HepG2 (cell line): ENCODE measurements around the gene TCL1A. TPM values are rescaled to one million over a fixed set of nuclear protein-coding genes. Genes with fewer than 3 reads are reported as not detected.

Experiments used
- ATAC-seq: fragments of 200-7000 bp; cut with Tn5 transposase; 3 replicates; pipeline ENCODE4 v1.9.1; 2020; ENCODE audit warnings: mild to moderate bottlenecking, moderate library complexity
- BruUV-seq: library from RNA; stranded (reverse); fragments of 400-500 nt; replicated peaks from 2 replicates; lab custom pipeline; 2021; lab: Mats Ljungman, UMichigan
- CTCF ChIA-PET: fragments of 300-600 bp; formaldehyde crosslinking; extraction: SDS; loops from one replicate; lab custom pipeline; 2021; ENCODE audit warnings: low total read pairs, inconsistent platforms, low intra/inter-chr PET ratio; lab: Yijun Ruan, JAX
- POLR2A ChIA-PET: fragments of 350-600 bp; sonication (Branson Sonifier 250); formaldehyde crosslinking; loops from one replicate; lab custom pipeline; 2020; ENCODE audit warnings: antibody characterized with exemption, inconsistent platforms; lab: Yijun Ruan, JAX
- DNase-seq: peaks from one replicate; pipeline ENCODE4 v3.0.0-alpha.2; 2015; ENCODE audit warnings: low spot score
- FAIRE-seq: peaks from 3 replicates; lab custom pipeline; 2011; peaks lifted over from hg19 to GRCh38; lab: Jason Lieb, UNC
- H2AFZ ChIP-seq: one replicate; pipeline ENCODE4 v1.6.1; 2011; ENCODE audit warnings: low read length, inconsistent platforms
- H3K27ac ChIP-seq: fragments of 300-600 bp; 3 replicates; pipeline ENCODE4 v1.8.0; 2011; ENCODE audit warnings: mixed run types, mild to moderate bottlenecking, mixed read lengths, low read length, inconsistent platforms; ENCODE audit not compliant: insufficient read depth; ENCODE audit errors: extremely low read length
- H3K27me3 ChIP-seq, 2 experiments: fragments of 200-600 bp in 1 of 2; 2 replicates in 1 of 2; 3 replicates in 1 of 2; pipeline versions ENCODE4 v1.6.0 to v1.8.0; 2011; ENCODE audit warnings: low read length in 2 of 2, mild to moderate bottlenecking in 2 of 2, moderate library complexity in 2 of 2, inconsistent platforms in 1 of 2; ENCODE audit not compliant: insufficient read depth in 2 of 2, control insufficient read depth in 1 of 2
- H3K36me3 ChIP-seq, 2 experiments: fragments of 200-600 bp in 1 of 2; replicated peaks in 1 of 2; 2 replicates in 1 of 2; 3 replicates in 1 of 2; pipeline versions ENCODE4 v1.5.1 to v1.8.0; 2011; ENCODE audit warnings: low read length in 2 of 2, inconsistent platforms in 1 of 2; ENCODE audit not compliant: insufficient read depth in 2 of 2, control insufficient read depth in 1 of 2
- H3K4me1 ChIP-seq: 2 replicates; pipeline ENCODE4 v1.5.1; 2012; ENCODE audit warnings: low read length, inconsistent platforms; ENCODE audit not compliant: insufficient read depth
- H3K4me2 ChIP-seq: 2 replicates; pipeline ENCODE4 v1.6.0; 2011; ENCODE audit warnings: low read depth, low read length, inconsistent platforms
- H3K4me3 ChIP-seq, 3 experiments: fragments of 200-600 bp in 1 of 3; sonication (generic), shearing (Covaris generic) in 1 of 3; replicated peaks in 1 of 3; 2 replicates each; pipeline ENCODE4 v1.5.1; 2011 to 2016; ENCODE audit warnings: low read length in 3 of 3, inconsistent platforms in 2 of 3, low read depth in 2 of 3, mild to moderate bottlenecking in 2 of 3, control low read depth in 1 of 3, mixed read lengths in 1 of 3; ENCODE audit not compliant: insufficient read depth in 1 of 3
- H3K79me2 ChIP-seq: one replicate; pipeline ENCODE4 v1.6.1; 2011; ENCODE audit warnings: low read length, inconsistent platforms; ENCODE audit not compliant: insufficient read depth
- H3K9ac ChIP-seq: 2 replicates; pipeline ENCODE4 v1.6.0; 2011; ENCODE audit warnings: mild to moderate bottlenecking, low read depth, low read length, inconsistent platforms; ENCODE audit not compliant: insufficient read depth
- H3K9me3 ChIP-seq: 2 replicates; pipeline ENCODE4 v1.5.1; 2012; ENCODE audit warnings: mild to moderate bottlenecking, low read length
- H4K20me1 ChIP-seq: 2 replicates; pipeline ENCODE4 v1.6.0; 2011; ENCODE audit warnings: inconsistent platforms, mild to moderate bottlenecking, low read length, moderate library complexity; ENCODE audit not compliant: insufficient read depth
- GABPA ChIP-seq, 2 experiments: IDR thresholded peaks; 2 replicates each; pipeline ENCODE4 v1.6.1; 2011 to 2016; ENCODE audit warnings: low read depth in 2 of 2, low read length in 1 of 2, missing biosample characterization in 1 of 2, missing genetic modification characterization in 1 of 2
- RORA ChIP-seq: sonication (generic); formaldehyde crosslinking; IDR thresholded peaks from 2 replicates; pipeline ENCODE4 v1.5.0; 2020; ENCODE audit warnings: mild to moderate bottlenecking, missing genetic modification reagents, moderate library complexity
- RXRA ChIP-seq: sonication (generic); formaldehyde crosslinking; IDR thresholded peaks from 2 replicates; pipeline ENCODE4 v1.5.1; 2020; ENCODE audit warnings: missing genetic modification reagents
- SNAI1 ChIP-seq: sonication (generic); formaldehyde crosslinking; IDR thresholded peaks from 2 replicates; pipeline ENCODE4 v1.5.0; 2020; ENCODE audit warnings: mild to moderate bottlenecking, missing genetic modification reagents, borderline replicate concordance
- TAF1 ChIP-seq: sonication (generic); formaldehyde crosslinking; IDR thresholded peaks from 2 replicates; pipeline ENCODE4 v1.4.0; 2020; ENCODE audit warnings: missing genetic modification reagents
- ZNF547 ChIP-seq: sonication (generic); formaldehyde crosslinking; IDR thresholded peaks from 2 replicates; pipeline ENCODE4 v1.5.1; 2020; ENCODE audit warnings: mild to moderate bottlenecking, missing genetic modification reagents
- ZNF576 ChIP-seq: sonication (generic); formaldehyde crosslinking; IDR thresholded peaks from 2 replicates; pipeline ENCODE4 v1.4.0; 2020; ENCODE audit warnings: mild to moderate bottlenecking, missing genetic modification reagents
- ZNF704 ChIP-seq: sonication (generic); formaldehyde crosslinking; IDR thresholded peaks from 2 replicates; pipeline ENCODE4 v1.8.1; 2023; ENCODE audit warnings: mild to moderate bottlenecking, inconsistent platforms, moderate library complexity, missing genetic modification reagents, borderline replicate concordance
- ZNF724P ChIP-seq: sonication (generic); formaldehyde crosslinking; IDR thresholded peaks from 2 replicates; pipeline ENCODE4 v1.8.0; 2022; ENCODE audit warnings: missing genetic modification reagents, borderline replicate concordance
- ZSCAN12 ChIP-seq: sonication (generic); formaldehyde crosslinking; IDR thresholded peaks from 2 replicates; pipeline ENCODE4 v1.9.0; 2021; ENCODE audit warnings: mild to moderate bottlenecking, missing genetic modification reagents
- WGBS: methylation state at CpG from one replicate; pipeline ENCODE4 v1.1.6; 2017; ENCODE audit warnings: low lambda C conversion rate; 5-methylcytosine and 5-hydroxymethylcytosine counted together
- in situ Hi-C: cut with HindIII; loops from 2 replicates; pipeline ENCODE4 v1.10.0; 2017; ENCODE audit warnings: low pct_unique_long_range_greater_than_20kb; ENCODE audit not compliant: extremely low pct_ligation_motif_present
- intact Hi-C: fragments of 100-400 bp; cut with micrococcal nuclease; formaldehyde crosslinking; loops from one replicate; pipeline ENCODE4 v1.10.0; 2022; ENCODE audit not compliant: unreplicated experiment
- polyA plus RNA-seq, 8 experiments: library from polyadenylated mRNA; depleted of rRNA in 3 of 8; stranded (reverse) in 7 of 8; unstranded in 1 of 8; fragments of >200 nt; fragmentation: Illumina TruSeq in 4 of 8; extraction: Trizol in 4 of 8; gene quantifications; 2 replicates each; pipeline versions ENCODE4 v1.2.1 to v1.2.3, GENCODE V29; 2011 to 2016; ENCODE audit warnings: low read depth in 4 of 8, missing spikeins in 1 of 8, mixed read lengths in 1 of 8; ENCODE audit not compliant: insufficient read depth in 1 of 8
- total RNA-seq, 5 experiments: library from RNA; depleted of rRNA; stranded (reverse); fragments of >200 nt; fragmentation: Illumina TruSeq; extraction: Trizol; gene quantifications; 2 replicates each; pipeline ENCODE4 v1.2.3, GENCODE V29; 2016; ENCODE audit warnings: low read depth in 1 of 5

TCL1A gene
- total and polyA plus RNA-seq, 2 of the 13 experiments (the other 11 are each of a cell fraction or from before 2014, with no cell fraction given): not detected

GRCh38 chr14:95756127-95756526 lies 42.2 kb upstream of the TCL1A start (continued):
- no peak for TF ChIP-seq ZSCAN12 (CRISPR knock-in tag)
- no peak for TF ChIP-seq RXRA (CRISPR knock-in tag)
- TF ChIP-seq ZNF704 (CRISPR knock-in tag): no peak
- no peak for TF ChIP-seq TAF1
- TF ChIP-seq ZNF724P: no peak
- no peak for TF ChIP-seq SNAI1
- TF ChIP-seq ZNF547 (CRISPR knock-in tag): no peak
- no peak for TF ChIP-seq ZNF576 (CRISPR knock-in tag)

- no peak for DNase-seq
- no peak for TF ChIP-seq GABPA (IDR thresholded peaks at IDR 0.05; ENCODE audit: low read depth, low read length)
- TF ChIP-seq GABPA (CRISPR knock-in tag; IDR thresholded peaks at IDR 0.05; ENCODE audit: low read depth): no peak
- TF ChIP-seq RORA (CRISPR knock-in tag): no peak
- TF ChIP-seq, all 625 proteins: peak for 0
- no peak overlapping the region for H3K27ac ChIP-seq
- POLR2A ChIA-PET: no interaction called here
- no peaks in the 10 kb centered on the region for H3K36me3 ChIP-seq
- H3K9me3 ChIP-seq: no peaks in the 10 kb centered on the region
- 24% methylated on average over 4 of the region's 4 CpGs for WGBS
- no peaks in the 10 kb centered on the region for H4K20me1 ChIP-seq
- CTCF ChIA-PET: no interaction called here
- H3K27me3 ChIP-seq: no peaks in the 10 kb centered on the region
- no peak overlapping the region for H2AFZ ChIP-seq
- H3K4me1 ChIP-seq: no peaks in the 10 kb centered on the region
- H3K9ac ChIP-seq: no peak overlapping the region
- in situ Hi-C loops (no loop called here), intact Hi-C loops (no loop called here)
- no peak for FAIRE-seq
- no TSS peak for BruUV-seq
- no peak for ATAC-seq
- H3K79me2 ChIP-seq: no peaks in the 10 kb centered on the region
- no peak overlapping the region for H3K4me3 ChIP-seq
- H3K4me2 ChIP-seq: no peak overlapping the region
Measured at GRCh38 chr14:95741781-95742180, 27.9 kb upstream of the TCL1A start.
